Right ventricle myocardium superior (tissue), 1 donor: Measurements from ENCODE around the gene PTCD3. TPM values are rescaled to one million over a fixed set of nuclear protein-coding genes. Genes with fewer than 3 reads are reported as not detected.
A peak's percentile ranks its signal among the peaks of the same experiment; 100 is the strongest.

ENCODE experiments used
- ATAC-seq: fragments of 200-7000 bp; cut with Tn5 transposase; one replicate; pipeline ENCODE4 v1.9.1; 2020; ENCODE audit warnings: mild to moderate bottlenecking; ENCODE audit not compliant: poor library complexity
- DNase-seq: peaks from one replicate; pipeline ENCODE4 v3.0.0-alpha.2; 2020
- intact Hi-C: fragments of 100-400 bp; cut with DNase I; formaldehyde crosslinking; loops from one replicate; pipeline ENCODE4 v1.11.2; 2022
- total RNA-seq: library from RNA; stranded (reverse); fragmentation: NEBNext Ultra II Directional; extraction: Animal tissue kit (Norgen Biotek cat#: 25700); gene quantifications from one replicate; pipeline ENCODE4 v1.2.1, GENCODE V29; 2021
- donor health status: DM: no; HTN: yes; CAD: no; lungs with severe emphysema.

Gene PTCD3
- total RNA-seq, 1 donor from 2014 or later: 134 TPM

DNA sequence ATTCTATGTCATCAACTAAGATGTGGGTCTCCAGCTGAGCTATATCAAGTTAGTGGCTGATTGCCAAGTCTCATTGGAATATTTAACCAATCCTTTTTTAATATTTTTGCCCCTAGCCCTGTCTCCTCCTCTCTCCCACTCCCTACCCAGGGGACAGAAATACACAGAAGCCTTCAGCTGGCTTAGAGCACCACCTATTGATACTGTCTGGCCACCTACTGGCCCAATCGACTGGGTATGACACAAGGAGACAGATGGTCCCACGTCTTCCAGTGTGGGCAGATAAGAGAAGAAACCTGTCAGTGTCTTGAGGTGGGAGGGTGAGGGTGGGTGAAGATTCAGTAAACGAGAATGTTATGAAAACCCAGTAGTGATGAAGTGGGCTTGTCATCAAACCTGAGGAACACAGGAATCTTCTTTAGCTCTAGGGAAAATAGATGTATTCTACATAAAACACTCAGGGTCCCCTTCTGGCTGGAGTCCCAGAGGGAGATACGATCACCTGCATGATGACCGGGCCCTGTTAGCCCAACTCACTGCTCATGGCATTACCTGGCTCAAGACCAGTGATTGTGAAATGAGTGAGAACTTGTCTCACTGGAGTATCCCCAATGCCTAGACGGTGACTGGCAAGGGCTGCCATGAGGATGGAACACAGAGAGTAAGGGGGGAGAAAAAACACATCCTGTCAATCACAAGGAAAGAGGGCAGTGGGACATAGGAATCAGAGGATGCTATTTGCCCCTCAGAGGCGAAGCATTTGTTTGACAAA, 27.1 kb upstream of the PTCD3 start:
- intact Hi-C loops: loop anchor here (2.0 to 10.0 kb wide), 2 partner anchors 252 to 354 kb away; no protein-coding TSS in a partner anchor
- DNase-seq: no peak
- ATAC-seq: peak; percentile 85

GRCh38 chr2:86079981-86080911, 25.8 kb upstream of the PTCD3 start:
- DNase-seq (peak; percentile 89), ATAC-seq (peak; percentile 92)
- intact Hi-C loops: loop anchor here (2.0 to 10.0 kb wide), 3 partner anchors 193 to 355 kb away; partner anchors contain the start of gene ST3GAL5

DNA sequence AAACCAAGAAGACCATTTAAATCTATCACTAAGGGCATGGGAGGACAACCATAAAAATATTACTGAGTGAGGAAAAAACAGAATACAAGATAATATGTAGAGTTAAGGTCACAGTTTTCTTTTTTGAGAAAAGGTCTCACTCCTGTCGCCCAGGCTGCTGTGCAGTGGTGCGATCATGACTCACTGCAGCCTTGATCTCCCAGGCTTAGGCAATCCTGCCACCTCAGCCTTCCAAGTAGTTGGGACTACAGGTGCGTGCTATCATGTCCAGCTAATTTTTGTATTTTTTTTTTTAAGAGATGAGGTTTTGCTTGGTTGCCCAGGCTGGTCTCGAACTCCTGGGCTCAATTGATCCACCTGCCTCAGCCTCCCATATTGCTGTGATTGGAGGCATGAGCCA, 24.3 kb upstream of the PTCD3 start:
- ATAC-seq (no peak), DNase-seq (no peak)
- intact Hi-C loops: loop anchor here (5.0 kb wide), 1 partner anchor 194 kb away; the partner anchor contains the start of gene ST3GAL5

DNA sequence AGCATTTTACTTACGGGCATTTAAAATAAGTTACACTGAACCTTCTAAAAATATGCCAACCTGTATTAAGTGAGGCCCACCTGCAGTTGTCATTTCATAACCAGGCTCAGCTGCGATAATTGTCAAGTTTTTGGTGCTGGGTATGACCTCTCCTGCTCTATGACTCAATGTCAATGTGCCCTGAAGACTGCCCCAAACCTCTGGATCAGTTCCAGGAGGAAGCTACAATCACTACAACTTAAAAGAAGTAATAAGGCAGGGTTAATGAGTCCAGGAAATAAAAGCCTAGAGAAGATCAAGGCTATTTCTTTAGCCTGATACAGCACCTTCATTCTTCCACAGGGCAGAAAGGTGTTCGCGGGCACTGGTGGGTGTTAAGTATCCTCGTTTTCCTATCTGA, 23.3 kb upstream of the PTCD3 start:
- DNase-seq (no peak), ATAC-seq (no peak)
- intact Hi-C loops: loop anchor here (5.0 kb wide), 1 partner anchor 195 kb away; the partner anchor contains the start of gene ST3GAL5

GRCh38 chr2:86087936-86088850, 17.8 kb upstream of the PTCD3 start:
- DNase-seq (no peak), ATAC-seq (no peak)
- intact Hi-C loops: no loop called here

- intact Hi-C loops: no loop called here
- ATAC-seq (no peak), DNase-seq (no peak)
Measured at GRCh38 chr2:86094229-86094628, 11.8 kb upstream of the PTCD3 start.

DNA sequence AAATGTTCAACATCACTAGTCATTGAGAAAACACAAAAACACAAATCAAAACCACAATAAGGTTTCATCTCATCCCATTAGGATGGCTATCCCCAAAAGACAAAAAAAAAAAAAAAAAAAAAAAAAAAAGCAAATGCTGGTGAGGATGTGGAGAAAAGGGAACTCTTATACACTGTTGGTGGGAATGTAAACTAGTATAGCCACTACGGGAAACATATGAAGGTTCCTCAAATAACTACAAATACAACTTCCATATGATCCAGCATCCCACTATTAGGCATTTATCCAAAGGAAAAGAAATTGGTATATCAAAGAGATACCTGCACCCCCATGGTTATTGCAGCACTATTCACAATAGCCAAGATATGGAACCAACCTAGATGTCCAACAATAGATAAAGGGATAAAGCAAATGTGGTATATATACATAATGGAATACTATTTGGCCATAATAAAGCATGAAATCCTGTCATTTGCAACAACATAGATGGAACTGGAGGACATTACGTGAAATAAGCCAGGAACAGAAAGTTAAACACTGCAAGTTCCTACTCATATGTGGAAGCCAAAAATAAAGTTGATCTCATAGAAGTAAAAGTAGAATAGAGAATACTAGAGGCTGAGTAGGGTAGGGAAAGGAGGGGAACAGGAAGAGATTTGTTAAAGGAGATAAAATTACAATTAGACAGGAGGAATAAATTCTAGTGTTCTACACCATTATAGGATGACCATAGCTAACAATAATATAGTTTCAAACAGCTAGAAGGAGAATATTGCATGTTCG, 8.7 kb upstream of the PTCD3 start:
- no peak for DNase-seq
- no peak for ATAC-seq
- intact Hi-C loops: no loop called here

GRCh38 chr2:86097913-86098312, 8.1 kb upstream of the PTCD3 start:
- ATAC-seq (no peak), DNase-seq (no peak)
- intact Hi-C loops: no loop called here

DNA sequence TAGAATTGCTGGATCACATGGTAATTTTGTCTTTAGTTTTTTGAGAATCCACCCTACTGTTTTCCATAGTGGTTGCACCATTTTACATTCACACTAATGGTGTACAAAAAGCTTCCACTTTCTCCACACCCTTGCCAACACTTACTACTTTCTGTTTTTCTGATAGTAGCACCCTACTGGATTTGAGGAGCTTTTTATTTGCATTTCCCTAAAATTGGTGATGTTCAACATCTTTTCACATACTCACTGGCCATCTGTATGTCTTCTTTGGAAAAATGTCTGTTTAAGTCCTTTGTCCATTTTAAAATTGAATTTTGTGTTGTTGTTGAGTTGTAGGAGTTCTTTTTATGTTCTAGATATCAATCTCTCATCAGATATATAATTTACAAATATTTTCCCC, 3.9 kb upstream of the PTCD3 start:
- no peak for DNase-seq
- intact Hi-C loops: no loop called here
- ATAC-seq: no peak

- peak; percentile 97 for ATAC-seq
- intact Hi-C loops: no loop called here
- peak; percentile 92 for DNase-seq
Measured at GRCh38 chr2:86105252-86105968, 625 bp upstream of the PTCD3 start, which contains the start of gene POLR1A. Gene POLR1A (minus strand): TSS chr2:86105886. CDS start chr2:86105776, 110 bp downstream.

DNA sequence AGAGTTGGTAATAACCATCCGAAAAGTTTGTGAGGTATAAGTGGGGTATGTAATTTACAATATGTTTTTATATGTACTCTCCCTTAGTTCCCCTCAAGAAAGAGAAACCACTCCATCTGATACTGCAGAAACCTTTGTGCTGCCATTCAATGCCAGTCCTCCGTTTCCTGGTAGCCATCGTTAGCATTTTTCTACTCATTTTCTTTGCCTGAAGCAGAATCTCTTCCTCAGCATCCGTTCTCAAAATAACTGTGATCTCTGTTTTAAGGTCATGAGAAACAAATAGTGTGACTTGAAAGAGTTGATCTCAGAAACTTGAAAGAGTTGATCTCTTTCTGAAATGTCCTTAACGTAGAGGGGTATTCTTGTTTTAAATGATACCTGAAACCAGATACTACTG, 996 bp downstream of the PTCD3 start:
- intact Hi-C loops: no loop called here
- ATAC-seq (no peak), DNase-seq (no peak)

GRCh38 chr2:86118130-86118529, 12.1 kb downstream of the PTCD3 start:
- ATAC-seq: no peak
- intact Hi-C loops: no loop called here
- DNase-seq: no peak

- intact Hi-C loops: no loop called here
- ATAC-seq (no peak), DNase-seq (no peak)
Measured at GRCh38 chr2:86123328-86123925, 17.4 kb downstream of the PTCD3 start.

DNA sequence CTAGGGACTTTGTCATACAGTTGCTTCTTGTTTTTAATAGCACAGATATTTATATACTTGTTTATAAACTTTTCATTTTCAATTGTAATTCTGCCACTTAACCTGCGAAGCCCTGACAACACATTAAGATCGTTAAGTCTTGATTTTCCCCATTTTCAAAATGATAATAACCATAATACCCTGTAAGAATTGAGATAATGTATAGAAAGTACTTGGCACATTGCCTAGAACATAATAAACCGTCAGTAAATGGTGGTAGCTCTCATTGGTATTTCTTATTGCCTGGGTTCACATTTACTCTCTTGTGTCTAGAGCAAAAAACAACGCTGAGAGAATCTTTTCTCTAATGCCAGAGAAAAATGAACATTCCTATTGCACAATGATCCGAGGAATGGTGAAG, 18.6 kb downstream of the PTCD3 start:
- DNase-seq (no peak), ATAC-seq (no peak)
- intact Hi-C loops: loop anchor here (5.0 kb wide), 1 partner anchor 38 kb away; no protein-coding TSS in a partner anchor

GRCh38 chr2:86134709-86135108, 28.7 kb downstream of the PTCD3 start:
- DNase-seq: no peak
- intact Hi-C loops: no loop called here
- no peak for ATAC-seq

DNA sequence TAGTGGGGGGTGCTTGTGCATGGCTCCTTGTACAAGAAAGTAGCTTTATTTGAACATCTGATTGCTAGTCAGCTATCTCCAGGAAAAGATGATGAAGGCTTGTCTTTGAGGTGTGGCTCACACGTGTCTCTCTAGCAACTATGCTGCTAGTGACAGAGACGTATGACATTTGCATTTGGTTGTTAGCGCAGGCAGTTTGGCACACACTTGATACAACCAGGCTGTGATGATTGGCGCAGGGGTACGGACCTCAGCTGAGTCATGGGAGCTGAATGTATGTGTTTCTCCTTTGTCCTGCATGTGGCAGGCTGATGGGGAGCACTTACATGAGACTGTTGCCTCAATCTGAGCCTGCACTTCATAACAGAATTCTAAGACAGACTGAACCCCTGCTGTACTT, 29.6 kb downstream of the PTCD3 start:
- DNase-seq: no peak
- intact Hi-C loops: no loop called here
- ATAC-seq: no peak

DNA sequence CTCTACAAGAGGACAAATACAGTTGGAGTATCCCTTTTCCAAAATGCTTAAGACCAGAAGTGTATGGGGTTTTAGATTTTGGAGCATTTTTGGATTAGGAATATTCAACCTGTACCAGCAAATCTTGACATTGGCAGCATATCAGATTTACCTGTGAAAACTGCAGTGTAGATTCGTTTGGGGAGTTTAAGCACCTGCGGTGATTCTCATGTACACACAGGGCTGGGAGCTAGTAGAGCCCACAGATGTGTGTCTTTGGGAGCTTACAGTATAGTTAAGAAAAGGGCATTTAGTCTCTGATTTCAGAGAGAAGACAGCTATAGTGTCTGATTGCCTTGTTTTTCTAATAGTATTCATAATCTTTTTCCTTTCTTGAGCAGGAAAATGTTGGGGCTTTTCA, 30.1 kb downstream of the PTCD3 start:
- DNase-seq (no peak), ATAC-seq (no peak)
- intact Hi-C loops: no loop called here
